Nephron progenitor cell (in vitro differentiated cells): ENCODE measurements around the gene ANKRD33B.

Source experiments
- DNase-seq: peaks from one replicate; pipeline ENCODE4 v3.0.0; 2021
- H3K27ac Mint-ChIP-seq: 2 replicates; pipeline ENCODE4 v1.8.0; 2021; ENCODE audit warnings: mild to moderate bottlenecking, moderate library complexity, mixed read lengths
- H3K27me3 Mint-ChIP-seq: 2 replicates; pipeline ENCODE4 v1.8.0; 2021; ENCODE audit warnings: mild to moderate bottlenecking, low read depth, mixed read lengths; ENCODE audit not compliant: poor library complexity
- H3K36me3 Mint-ChIP-seq: 2 replicates; pipeline ENCODE4 v1.8.0; 2021; ENCODE audit warnings: low read depth, mixed read lengths
- H3K4me1 Mint-ChIP-seq: 2 replicates; pipeline ENCODE4 v1.8.0; 2021; ENCODE audit warnings: mixed read lengths
- H3K4me3 Mint-ChIP-seq: 2 replicates; pipeline ENCODE4 v1.8.0; 2021; ENCODE audit warnings: mild to moderate bottlenecking, moderate library complexity, mixed read lengths
- H3K9me3 Mint-ChIP-seq: 2 replicates; pipeline ENCODE4 v1.8.0; 2021; ENCODE audit warnings: mild to moderate bottlenecking, moderate library complexity, mixed read lengths
- TF ChIP-seq, protein P1 (sequence below): fragments of 200-600 bp; sonication (generic); IDR thresholded peaks from 2 replicates; pipeline ENCODE4 v1.5.0; 2021; ENCODE audit warnings: antibody characterized with exemption

ANKRD33B gene

DNA sequence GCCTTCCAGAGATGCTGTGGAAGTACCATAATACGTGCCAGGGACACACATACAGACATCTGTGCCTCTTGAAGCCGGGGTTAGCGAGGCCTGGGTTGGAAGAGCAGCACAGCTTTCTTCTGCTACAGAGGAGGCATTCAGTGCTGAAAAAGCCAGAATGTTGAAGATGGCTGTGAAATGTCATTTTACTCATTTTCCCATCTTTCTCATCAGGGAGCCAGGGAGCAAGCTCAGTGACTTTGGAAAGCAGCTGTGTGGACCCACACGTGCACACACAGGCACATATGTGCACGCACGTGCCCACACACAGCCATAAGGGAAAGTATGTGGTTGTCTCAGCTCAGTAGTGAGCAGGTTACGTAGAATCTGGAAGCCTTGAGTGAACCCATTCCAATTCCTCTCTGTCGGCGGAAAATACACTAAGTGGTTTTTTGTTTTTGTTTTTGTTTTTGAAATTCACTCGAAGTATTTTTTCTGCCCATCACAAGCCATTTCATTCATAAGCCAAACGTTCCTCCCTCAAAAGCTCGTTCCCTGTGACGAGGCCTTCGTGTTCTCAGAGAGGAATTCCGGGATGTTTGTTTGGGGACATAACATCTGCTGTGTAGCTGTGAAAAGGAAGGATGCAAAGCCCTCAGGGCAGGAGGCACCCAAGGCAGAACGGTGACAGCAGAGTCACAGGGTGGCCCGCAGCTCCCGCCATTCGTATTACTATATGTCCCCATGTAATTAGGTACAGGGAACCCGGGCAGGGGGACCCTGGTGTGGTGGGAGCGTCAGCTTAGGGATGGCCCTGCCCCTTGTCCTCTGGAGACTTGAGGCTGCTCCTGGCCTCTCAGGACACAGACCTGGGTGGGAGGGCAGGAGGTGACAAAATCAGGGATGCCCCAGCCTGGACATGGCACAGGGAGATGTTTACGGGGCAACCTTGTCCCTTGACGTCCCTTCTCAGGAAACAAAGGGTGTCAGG is 29.0 kb upstream of the ANKRD33B start:
- Mint-ChIP-seq H3K4me3 (no peak overlapping the region), H3K4me1 (peaks cover 41% of the 10 kb centered on the region), H3K9me3 (peaks cover 5% of the 10 kb centered on the region), H3K27ac (no peak overlapping the region), H3K36me3 (no peaks in the 10 kb centered on the region), H3K27me3 (peaks cover 7% of the 10 kb centered on the region)
- TF ChIP-seq, protein P1, sequence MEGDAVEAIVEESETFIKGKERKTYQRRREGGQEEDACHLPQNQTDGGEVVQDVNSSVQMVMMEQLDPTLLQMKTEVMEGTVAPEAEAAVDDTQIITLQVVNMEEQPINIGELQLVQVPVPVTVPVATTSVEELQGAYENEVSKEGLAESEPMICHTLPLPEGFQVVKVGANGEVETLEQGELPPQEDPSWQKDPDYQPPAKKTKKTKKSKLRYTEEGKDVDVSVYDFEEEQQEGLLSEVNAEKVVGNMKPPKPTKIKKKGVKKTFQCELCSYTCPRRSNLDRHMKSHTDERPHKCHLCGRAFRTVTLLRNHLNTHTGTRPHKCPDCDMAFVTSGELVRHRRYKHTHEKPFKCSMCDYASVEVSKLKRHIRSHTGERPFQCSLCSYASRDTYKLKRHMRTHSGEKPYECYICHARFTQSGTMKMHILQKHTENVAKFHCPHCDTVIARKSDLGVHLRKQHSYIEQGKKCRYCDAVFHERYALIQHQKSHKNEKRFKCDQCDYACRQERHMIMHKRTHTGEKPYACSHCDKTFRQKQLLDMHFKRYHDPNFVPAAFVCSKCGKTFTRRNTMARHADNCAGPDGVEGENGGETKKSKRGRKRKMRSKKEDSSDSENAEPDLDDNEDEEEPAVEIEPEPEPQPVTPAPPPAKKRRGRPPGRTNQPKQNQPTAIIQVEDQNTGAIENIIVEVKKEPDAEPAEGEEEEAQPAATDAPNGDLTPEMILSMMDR, result no peak
- no peak for DNase-seq

DNA sequence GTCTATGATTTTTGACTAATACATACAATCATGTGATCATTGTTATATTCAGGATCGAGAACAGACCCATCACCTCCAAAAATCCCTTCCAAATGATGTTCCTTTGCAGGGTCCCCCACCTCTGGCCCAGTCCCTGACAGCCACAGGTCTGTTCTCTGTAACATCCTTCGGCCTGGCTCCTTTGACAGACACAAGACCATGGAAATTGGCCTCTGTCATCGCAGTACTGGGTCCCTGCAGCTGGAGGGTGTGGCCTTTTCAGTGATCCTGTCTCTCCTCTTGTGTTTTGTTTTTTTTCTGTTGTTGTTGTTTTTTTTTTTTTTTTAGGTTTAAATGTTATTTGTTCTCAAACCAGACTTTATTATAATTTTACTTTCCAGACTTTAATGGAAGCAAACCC is 27.4 kb upstream of the ANKRD33B start:
- Mint-ChIP-seq H3K36me3 (no peaks in the 10 kb centered on the region), H3K4me3 (no peak overlapping the region), H3K27me3 (peaks cover 13% of the 10 kb centered on the region), H3K27ac (no peak overlapping the region), H3K9me3 (no peaks in the 10 kb centered on the region), H3K4me1 (peaks cover 41% of the 10 kb centered on the region)
- no peak for DNase-seq
- TF ChIP-seq, protein P1, result no peak

DNA sequence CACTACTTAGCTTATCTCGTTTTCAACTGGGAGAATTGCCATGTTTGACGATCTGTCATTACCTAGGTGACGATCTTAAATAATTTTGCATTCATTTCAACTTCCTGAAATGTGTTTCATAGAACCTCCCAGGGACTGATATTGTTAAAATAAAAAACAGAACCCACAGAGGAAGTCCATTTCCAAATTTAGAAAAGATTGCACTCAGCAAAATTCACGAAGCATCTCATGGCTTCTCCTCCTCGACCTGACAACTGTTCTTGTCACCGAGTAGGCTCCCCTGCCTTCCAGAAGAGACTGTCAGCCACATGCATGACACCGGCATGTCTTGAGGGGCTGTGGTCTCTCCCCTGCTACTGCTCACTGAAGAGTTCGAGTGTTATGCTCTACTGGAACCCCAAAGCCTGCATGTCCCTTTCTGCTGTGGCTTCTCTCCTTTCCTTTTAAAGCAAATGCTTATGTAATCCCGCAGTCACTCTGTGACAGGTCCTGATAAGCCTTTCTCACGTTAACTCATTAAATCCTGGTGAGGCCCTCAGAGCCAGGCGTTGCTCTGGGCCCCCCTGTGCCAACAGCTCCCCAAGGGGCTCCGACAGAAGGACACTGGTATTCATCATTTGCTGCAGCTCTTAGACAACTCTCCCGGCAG is 26.8 kb upstream of the ANKRD33B start:
- Mint-ChIP-seq H3K27me3 (peaks cover 14% of the 10 kb centered on the region), H3K27ac (no peak overlapping the region), H3K4me3 (no peak overlapping the region), H3K9me3 (no peaks in the 10 kb centered on the region), H3K36me3 (no peaks in the 10 kb centered on the region), H3K4me1 (peaks cover 41% of the 10 kb centered on the region)
- TF ChIP-seq, protein P1, result no peak
- no peak for DNase-seq

DNA sequence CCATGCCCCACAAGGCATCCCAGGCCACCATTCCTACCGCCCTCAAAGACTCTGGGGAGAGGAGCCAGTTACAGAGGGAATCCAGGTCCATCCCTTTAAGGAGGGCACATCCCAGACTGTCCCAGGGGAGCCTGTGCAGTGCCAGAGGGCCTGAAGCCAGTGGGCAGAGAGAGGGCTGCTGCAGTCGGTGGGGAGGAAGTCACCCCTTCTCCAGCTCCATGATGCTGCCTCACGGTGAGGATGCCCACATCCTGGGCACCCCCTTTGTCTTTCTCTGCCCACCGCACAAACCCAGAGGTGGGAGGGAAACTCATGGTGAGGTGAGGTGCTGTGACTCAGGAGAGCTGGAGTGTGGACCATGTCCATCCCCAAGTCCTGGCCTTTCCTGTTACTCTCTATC is 26.2 kb upstream of the ANKRD33B start:
- H3K27ac Mint-ChIP-seq, result no peak overlapping the region
- DNase-seq, result no peak
- TF ChIP-seq, protein P1, result no peak
- no peaks in the 10 kb centered on the region for H3K36me3 Mint-ChIP-seq
- no peaks in the 10 kb centered on the region for H3K9me3 Mint-ChIP-seq
- H3K27me3 Mint-ChIP-seq, result peaks cover 14% of the 10 kb centered on the region
- H3K4me1 Mint-ChIP-seq, result peaks cover 37% of the 10 kb centered on the region
- H3K4me3 Mint-ChIP-seq, result no peak overlapping the region

DNA sequence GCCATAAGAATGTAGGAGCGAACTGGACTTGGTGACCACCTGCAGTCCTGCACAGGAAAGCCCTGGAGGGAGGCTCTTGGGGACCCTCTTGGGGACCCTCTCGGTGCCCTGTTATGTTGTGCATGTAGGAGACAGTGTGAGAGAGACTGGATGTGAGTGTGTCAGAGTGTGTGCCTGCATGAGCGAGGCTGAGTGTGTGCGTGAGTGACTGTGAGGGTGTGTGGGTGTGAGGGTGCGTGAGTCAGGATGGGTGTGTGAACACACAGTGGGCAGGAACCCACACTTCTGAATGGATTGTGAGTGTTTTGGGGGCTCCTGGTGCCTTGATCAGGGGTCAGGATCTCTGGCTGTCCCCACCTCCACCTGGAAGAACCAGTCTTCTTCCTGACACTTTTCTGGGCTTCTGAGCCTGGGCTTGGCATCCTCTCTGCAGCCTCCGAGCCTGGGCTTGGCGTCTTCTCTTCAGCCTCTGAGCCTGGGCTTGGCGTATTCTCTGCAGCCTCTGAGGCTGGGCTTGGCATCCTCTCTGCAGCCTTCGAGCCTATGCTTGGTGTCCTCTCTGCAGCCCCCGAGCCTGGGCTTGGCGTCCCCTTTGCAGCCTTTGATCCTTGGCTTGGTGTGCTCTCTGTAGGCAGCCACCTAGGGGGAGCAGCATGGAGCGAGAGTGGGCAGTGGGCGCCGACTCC is 25.6 kb upstream of the ANKRD33B start:
- DNase-seq, result no peak
- Mint-ChIP-seq H3K36me3 (no peaks in the 10 kb centered on the region), H3K4me1 (peaks cover 30% of the 10 kb centered on the region), H3K27me3 (peaks cover 17% of the 10 kb centered on the region), H3K4me3 (no peak overlapping the region), H3K27ac (no peak overlapping the region), H3K9me3 (no peaks in the 10 kb centered on the region)
- TF ChIP-seq, protein P1, result no peak
